A549 (cell line): ENCODE data around the gene LGALS7B. TPM values are rescaled to one million over a fixed set of nuclear protein-coding genes. Genes with fewer than 3 reads are reported as not detected.
"Not testable (repeated sequence)": the region's sequence is repeated elsewhere in the genome, so short reads cannot be mapped to it uniquely, and the experiment has no call there.

Experiments
- ATAC-seq, 2 experiments: fragments of 200-7000 bp in 1 of 2; fragments of >200 bp in 1 of 2; cut with Nextera tagmentation in 1 of 2; cut with Tn5 transposase in 1 of 2; 3 replicates each; pipeline versions ENCODE4 v1.8.0 to v1.9.1; 2018 to 2020; ENCODE audit warnings: mild to moderate bottlenecking in 1 of 2, moderate library complexity in 1 of 2
- CTCF ChIA-PET: fragments of 300-600 bp; sonication (Branson Sonifier 250); formaldehyde crosslinking; extraction: SDS; loops from one replicate; lab custom pipeline; 2021; ENCODE audit warnings: antibody characterized with exemption, inconsistent platforms; lab: Yijun Ruan, JAX
- POLR2A ChIA-PET: fragments of 350-600 bp; formaldehyde crosslinking; extraction: SDS; loops from one replicate; lab custom pipeline; 2021; ENCODE audit warnings: antibody characterized with exemption, inconsistent platforms; lab: Yijun Ruan, JAX
- DNase-seq, 2 experiments: peaks; one replicate each; pipeline versions ENCODE4 v3.0.0 to v3.0.0-alpha.2; 2011 to 2016; ENCODE audit warnings: low read depth in 1 of 2, low spot score in 1 of 2
- FAIRE-seq: peaks from 2 replicates; lab custom pipeline; 2011; peaks lifted over from hg19 to GRCh38; lab: Jason Lieb, UNC
- H3K27ac ChIP-seq, 2 experiments: fragments of >200 bp; sonication (Bioruptor Twin); formaldehyde crosslinking; 3 replicates each; pipeline ENCODE4 v1.5.1; 2016 to 2017
- H3K4me1 ChIP-seq: fragments of >200 bp; sonication (Bioruptor Twin); formaldehyde crosslinking; 3 replicates; pipeline ENCODE4 v1.6.1; 2016
- H3K4me2 ChIP-seq: fragments of >200 bp; sonication (Bioruptor Twin); formaldehyde crosslinking; 3 replicates; pipeline ENCODE4 v1.6.1; 2016
- H3K4me3 ChIP-seq: fragments of >200 bp; sonication (Bioruptor Twin); formaldehyde crosslinking; 3 replicates; pipeline ENCODE4 v1.5.1; 2016
- H3K9me3 ChIP-seq: fragments of >200 bp; sonication (Bioruptor Twin); formaldehyde crosslinking; 3 replicates; pipeline ENCODE4 v1.6.1; 2016
- CEBPB ChIP-seq, 2 experiments: fragments of >200 bp in 1 of 2; sonication (Bioruptor Twin) in 1 of 2; formaldehyde crosslinking in 1 of 2; IDR thresholded peaks; 2 replicates each; pipeline ENCODE4 v1.6.1; 2012 to 2016
- CHD4 ChIP-seq: fragments of 200-600 bp; sonication (generic); IDR thresholded peaks from 2 replicates; pipeline ENCODE4 v1.6.1; 2016; ENCODE audit warnings: antibody characterized with exemption, mild to moderate bottlenecking, borderline replicate concordance
- JUN ChIP-seq, 2 experiments: fragments of >200 bp; sonication (Bioruptor Twin); formaldehyde crosslinking; IDR thresholded peaks; 2 replicates in 1 of 2; 3 replicates in 1 of 2; pipeline ENCODE4 v1.6.1; 2016 to 2017
- KDM1A ChIP-seq: fragments of 200-600 bp; sonication (generic); IDR thresholded peaks from 2 replicates; pipeline ENCODE4 v1.6.1; 2016; ENCODE audit warnings: low read depth, mild to moderate bottlenecking
- WGBS: methylation state at CpG from one replicate; pipeline ENCODE4 v1.1.6; 2017; ENCODE audit errors: missing lambda C conversion rate; 5-methylcytosine and 5-hydroxymethylcytosine counted together
- polyA plus RNA-seq, 4 experiments: library from polyadenylated mRNA; depleted of rRNA in 3 of 4; stranded (reverse); fragments of >200 nt; fragmentation: RNase III in 1 of 4; extraction: RNeasy Plus Mini Kit Qiagen cat#74134 plus additional on column Dnase treatment in 1 of 4; gene quantifications; 2 replicates in 3 of 4; 3 replicates in 1 of 4; pipeline ENCODE4 v1.2.3, GENCODE V29; 2011 to 2017
- TF ChIP-seq, protein P1 (sequence below): fragments of 200-600 bp; sonication (generic); IDR thresholded peaks from 2 replicates; pipeline ENCODE4 v1.6.1; 2016; ENCODE audit warnings: antibody characterized with exemption, mild to moderate bottlenecking, moderate library complexity

LGALS7B gene
- polyA plus RNA-seq, 2 of the 4 experiments (the other 2 are of a cell fraction), result 0.27 TPM; not detected in 1

DNA sequence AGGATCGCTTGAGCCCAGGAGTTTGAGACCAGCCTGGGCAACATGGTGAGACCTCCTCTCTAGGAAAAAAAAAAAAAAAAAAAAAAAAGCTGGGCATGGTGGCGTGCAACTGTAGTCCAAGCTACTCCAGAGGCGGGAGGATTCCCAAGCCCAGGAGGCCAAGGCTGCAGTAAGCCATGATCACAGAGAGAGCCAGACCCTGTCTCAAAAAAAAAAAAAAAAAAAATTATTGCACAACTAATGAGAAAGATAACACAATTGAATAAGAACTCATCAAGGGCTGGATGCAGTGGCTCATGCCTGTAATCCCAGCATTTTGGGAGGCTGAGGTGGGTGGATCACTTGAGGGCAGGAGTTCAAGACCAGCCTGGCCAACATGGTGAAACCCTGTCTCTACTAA, 2.9 kb upstream of the LGALS7B start:
- ATAC-seq, DNase-seq, FAIRE-seq, H3K4me3 ChIP-seq, H3K9me3 ChIP-seq, H3K4me2 ChIP-seq, POLR2A ChIA-PET: not testable (repeated sequence)
- Histone ChIP-seq H3K27ac (peak overlapping the region in 1 of 2 experiments; percentile 37; a peak in 3 of 6 replicates), H3K4me1 (peaks cover 19% of the 10 kb centered on the region)
- TF ChIP-seq CEBPB (IDR thresholded peaks at IDR 0.05), result peak in 1 of 2 experiments; percentile 37; a peak in 2 of 4 replicates
- CTCF ChIA-PET, result interaction anchor here (0.6 to 3.0 kb wide), 4 partner anchors 17 to 552 kb away, joined by 3 to 22 read pairs (median 4); no protein-coding TSS in a partner anchor
- 86% methylated on average over 3 of the region's 3 CpGs for WGBS

GRCh38 chr19:38786572-38787265, 2.3 kb upstream of the LGALS7B start:
- H3K4me2 ChIP-seq, result no peak overlapping the region
- WGBS, result 87% methylated on average over 11 of the region's 11 CpGs
- CTCF ChIA-PET, result interaction anchor here (0.6 to 3.0 kb wide), 6 partner anchors 8 to 552 kb away, joined by 3 to 22 read pairs (median 4); partner anchors contain the start of genes MRPS12 and SARS2
- H3K27ac ChIP-seq, result peak overlapping the region in 1 of 2 experiments; percentile 29; a peak in 3 of 6 replicates
- ATAC-seq (no peak), FAIRE-seq (peak; percentile 70), DNase-seq (no peak)
- no peak overlapping the region for H3K4me3 ChIP-seq
- no peaks in the 10 kb centered on the region for H3K9me3 ChIP-seq
- peaks cover 19% of the 10 kb centered on the region for H3K4me1 ChIP-seq
- TF ChIP-seq, protein P1, sequence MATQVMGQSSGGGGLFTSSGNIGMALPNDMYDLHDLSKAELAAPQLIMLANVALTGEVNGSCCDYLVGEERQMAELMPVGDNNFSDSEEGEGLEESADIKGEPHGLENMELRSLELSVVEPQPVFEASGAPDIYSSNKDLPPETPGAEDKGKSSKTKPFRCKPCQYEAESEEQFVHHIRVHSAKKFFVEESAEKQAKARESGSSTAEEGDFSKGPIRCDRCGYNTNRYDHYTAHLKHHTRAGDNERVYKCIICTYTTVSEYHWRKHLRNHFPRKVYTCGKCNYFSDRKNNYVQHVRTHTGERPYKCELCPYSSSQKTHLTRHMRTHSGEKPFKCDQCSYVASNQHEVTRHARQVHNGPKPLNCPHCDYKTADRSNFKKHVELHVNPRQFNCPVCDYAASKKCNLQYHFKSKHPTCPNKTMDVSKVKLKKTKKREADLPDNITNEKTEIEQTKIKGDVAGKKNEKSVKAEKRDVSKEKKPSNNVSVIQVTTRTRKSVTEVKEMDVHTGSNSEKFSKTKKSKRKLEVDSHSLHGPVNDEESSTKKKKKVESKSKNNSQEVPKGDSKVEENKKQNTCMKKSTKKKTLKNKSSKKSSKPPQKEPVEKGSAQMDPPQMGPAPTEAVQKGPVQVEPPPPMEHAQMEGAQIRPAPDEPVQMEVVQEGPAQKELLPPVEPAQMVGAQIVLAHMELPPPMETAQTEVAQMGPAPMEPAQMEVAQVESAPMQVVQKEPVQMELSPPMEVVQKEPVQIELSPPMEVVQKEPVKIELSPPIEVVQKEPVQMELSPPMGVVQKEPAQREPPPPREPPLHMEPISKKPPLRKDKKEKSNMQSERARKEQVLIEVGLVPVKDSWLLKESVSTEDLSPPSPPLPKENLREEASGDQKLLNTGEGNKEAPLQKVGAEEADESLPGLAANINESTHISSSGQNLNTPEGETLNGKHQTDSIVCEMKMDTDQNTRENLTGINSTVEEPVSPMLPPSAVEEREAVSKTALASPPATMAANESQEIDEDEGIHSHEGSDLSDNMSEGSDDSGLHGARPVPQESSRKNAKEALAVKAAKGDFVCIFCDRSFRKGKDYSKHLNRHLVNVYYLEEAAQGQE, result no peak
- TF ChIP-seq JUN (IDR thresholded peaks at IDR 0.05), result no peak
- peak; percentile 79 for TF ChIP-seq CHD4
- TF ChIP-seq KDM1A, result peak; percentile 72; the same call in 1 of the 2 replicates
- POLR2A ChIA-PET, result no interaction called here

- ATAC-seq, H3K4me3 ChIP-seq, POLR2A ChIA-PET, DNase-seq, H3K27ac ChIP-seq, H3K9me3 ChIP-seq, CTCF ChIA-PET, FAIRE-seq, H3K4me2 ChIP-seq: not testable (repeated sequence)
- WGBS, result 89% methylated on average over 24 of the region's 49 CpGs
- peaks cover 11% of the 10 kb centered on the region for H3K4me1 ChIP-seq
These were observed 1.8 kb downstream of the LGALS7B start for GRCh38 chr19:38790507-38791403.

DNA sequence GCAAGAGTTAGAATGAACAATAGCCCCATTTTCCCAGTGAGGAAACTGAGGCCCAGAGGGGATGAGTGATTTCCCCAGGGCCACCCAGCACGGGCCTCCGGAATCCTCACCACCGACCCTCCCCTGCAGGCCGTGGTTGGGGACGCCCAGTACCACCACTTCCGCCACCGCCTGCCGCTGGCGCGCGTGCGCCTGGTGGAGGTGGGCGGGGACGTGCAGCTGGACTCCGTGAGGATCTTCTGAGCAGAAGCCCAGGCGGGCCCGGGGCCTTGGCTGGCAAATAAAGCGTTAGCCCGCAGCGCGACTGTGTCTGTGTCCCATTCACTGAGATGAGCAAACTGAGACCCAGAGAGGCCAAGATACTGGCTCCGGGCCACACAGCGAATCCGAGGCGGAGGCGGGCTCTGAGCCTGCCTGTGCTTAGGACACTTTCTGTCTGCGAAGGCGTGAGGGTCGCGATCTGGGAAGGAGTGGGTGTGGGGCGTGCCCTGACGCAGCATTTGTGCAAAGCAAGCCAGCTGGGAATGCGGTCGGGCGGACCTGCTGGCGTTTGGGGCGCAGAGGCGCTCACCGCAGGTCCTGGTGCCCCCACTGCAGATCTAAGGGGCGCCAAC, 2.6 kb downstream of the LGALS7B start:
- POLR2A ChIA-PET, FAIRE-seq, H3K9me3 ChIP-seq, DNase-seq, H3K4me2 ChIP-seq, H3K4me3 ChIP-seq, CTCF ChIA-PET, H3K27ac ChIP-seq: not testable (repeated sequence)
- ATAC-seq, result peak; percentile 38 to 73; a peak in 4 of 6 replicates
- H3K4me1 ChIP-seq, result peaks cover 11% of the 10 kb centered on the region
- WGBS, result no CpG with 5 or more reads among the region's 40 CpGs
